MG63 (cell line): Measurements from ENCODE around the gene FARP1. TPM values are rescaled to one million over a fixed set of nuclear protein-coding genes. Genes with fewer than 3 reads are reported as not detected.
"Not testable (repeated sequence)": the region's sequence is repeated elsewhere in the genome, so short reads cannot be mapped to it uniquely, and the experiment has no call there.

ENCODE experiments used
- DNase-seq: peaks from one replicate; pipeline ENCODE4 v3.0.0-alpha.2; 2020
- H3K27me3 ChIP-seq: fragments of 250-450 bp; sonication (Bioruptor Pico); 2 replicates; pipeline ENCODE4 v1.5.1; 2020; ENCODE audit warnings: mild to moderate bottlenecking, moderate library complexity
- H3K36me3 ChIP-seq: fragments of 250-450 bp; sonication (Bioruptor Pico); 2 replicates; pipeline ENCODE4 v1.5.1; 2020; ENCODE audit warnings: mild to moderate bottlenecking, moderate library complexity
- H3K4me3 ChIP-seq: fragments of 250-450 bp; sonication (Bioruptor Pico); 2 replicates; pipeline ENCODE4 v1.5.1; 2020; ENCODE audit warnings: mild to moderate bottlenecking, moderate library complexity
- H3K9me3 ChIP-seq: fragments of 250-450 bp; sonication (Bioruptor Pico); 2 replicates; pipeline ENCODE4 v1.5.1; 2020; ENCODE audit warnings: mild to moderate bottlenecking, moderate library complexity
- total RNA-seq: library from RNA; depleted of rRNA; stranded (reverse); fragments of >200 nt; shearing (Covaris generic); gene quantifications from 2 replicates; pipeline ENCODE4 v1.2.3, GENCODE V29; 2014; ENCODE audit warnings: low replicate concordance

Gene FARP1
- total RNA-seq, 1 experiment from 2014 or later = 16.0 TPM

DNA sequence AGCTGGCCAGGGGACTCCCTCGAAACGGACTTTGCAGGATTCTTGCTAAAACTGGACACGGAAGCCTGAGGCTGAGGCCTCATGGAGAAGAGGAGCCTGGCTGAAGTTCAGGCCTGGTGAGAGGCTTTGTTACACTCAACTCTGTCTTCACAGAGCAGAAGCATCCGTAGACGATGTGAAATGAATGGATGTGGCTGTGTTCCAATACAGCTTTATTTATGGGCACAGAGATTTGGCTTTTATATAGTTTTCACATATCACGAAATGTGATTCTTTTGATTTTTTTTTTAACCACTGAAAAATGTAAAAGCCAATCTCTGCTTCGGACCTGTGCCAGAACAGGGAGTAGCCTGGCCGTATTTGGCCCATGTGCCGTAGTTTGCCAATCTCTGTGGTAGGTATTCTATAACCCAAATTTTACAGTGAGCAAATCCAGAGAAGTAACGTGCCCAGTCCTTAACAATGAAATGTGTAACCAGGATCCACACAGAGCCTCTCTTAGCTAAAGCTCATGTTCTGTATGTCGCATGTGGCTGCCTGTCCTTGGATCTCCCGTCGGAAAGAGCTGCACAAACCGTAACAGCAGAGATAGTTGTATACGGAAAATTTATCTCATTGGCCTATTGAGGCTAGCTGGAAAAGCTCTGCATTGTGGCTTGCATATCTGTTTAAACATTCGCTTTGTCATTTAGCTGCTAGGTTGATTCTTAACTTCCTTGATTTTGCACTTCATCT is 205.7 kb downstream of the FARP1 start:
- DNase-seq = no peak
- Histone ChIP-seq H3K27me3 (no peaks in the 10 kb centered on the region), H3K36me3 (no peaks in the 10 kb centered on the region; the same call in 1 of the 2 replicates), H3K4me3 (no peak overlapping the region), H3K9me3 (no peaks in the 10 kb centered on the region)

DNA sequence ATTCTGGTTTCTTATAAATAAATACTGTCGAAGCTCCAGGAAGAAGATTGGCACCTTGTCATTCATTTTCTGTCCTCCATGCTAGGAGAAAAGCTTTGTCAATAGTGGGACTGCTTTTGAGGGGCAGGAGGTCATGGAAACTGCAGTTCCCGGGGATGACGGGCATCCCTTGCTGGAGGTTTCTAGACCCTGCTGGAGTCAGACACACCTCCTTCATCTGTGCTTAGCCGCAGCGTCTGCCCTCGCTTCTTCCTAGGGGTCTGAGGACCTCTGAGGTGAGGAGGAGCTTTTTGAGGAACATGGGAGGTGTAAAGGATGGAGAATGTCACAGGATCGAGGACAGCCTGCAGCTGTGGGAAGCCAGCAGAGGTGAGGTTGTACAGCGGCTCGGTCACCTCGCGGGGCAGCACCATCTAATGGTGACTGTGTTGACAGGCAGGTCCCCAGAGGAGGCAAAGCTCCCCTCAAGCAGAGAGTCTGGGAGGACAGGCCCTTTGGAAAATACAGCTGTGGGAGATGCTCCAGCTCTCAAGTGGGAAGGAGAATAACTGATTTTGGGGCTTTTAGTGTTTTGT is 206.9 kb downstream of the FARP1 start:
- Histone ChIP-seq H3K27me3 (no peaks in the 10 kb centered on the region), H3K4me3 (no peak overlapping the region), H3K36me3 (no peaks in the 10 kb centered on the region; the same call in 1 of the 2 replicates), H3K9me3 (no peaks in the 10 kb centered on the region)
- DNase-seq = no peak

DNA sequence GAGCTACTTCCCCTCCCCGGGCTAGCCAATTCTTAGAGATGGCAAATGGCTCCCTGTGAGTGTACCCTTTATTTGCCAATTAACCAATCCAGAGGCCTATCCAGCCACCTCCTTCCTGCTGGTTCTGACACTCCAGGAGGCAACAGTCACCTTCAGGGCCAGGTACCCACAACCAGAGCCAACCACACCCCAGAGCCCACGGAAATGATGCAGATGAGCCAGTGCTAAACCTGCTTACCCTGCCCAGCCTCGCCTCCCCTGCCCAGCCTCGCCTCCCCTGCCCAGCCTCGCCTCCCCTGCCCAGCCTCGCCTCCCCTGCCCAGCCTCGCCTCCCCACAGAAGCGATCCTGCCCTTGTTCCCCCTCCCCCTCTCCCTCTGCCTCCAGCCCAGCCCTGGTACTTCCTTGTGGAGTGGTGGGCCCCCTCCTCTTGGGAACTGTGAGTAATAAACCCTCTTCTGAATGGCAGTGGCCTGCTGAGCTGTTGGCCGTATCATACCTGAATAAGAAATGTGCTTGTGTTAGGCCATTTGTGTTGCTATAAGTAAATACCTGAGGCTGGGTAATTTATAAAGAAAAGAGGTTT is 207.9 kb downstream of the FARP1 start:
- no peak for DNase-seq
- Histone ChIP-seq H3K4me3 (no peak overlapping the region), H3K27me3 (no peaks in the 10 kb centered on the region), H3K36me3 (no peaks in the 10 kb centered on the region), H3K9me3 (no peaks in the 10 kb centered on the region)

DNA sequence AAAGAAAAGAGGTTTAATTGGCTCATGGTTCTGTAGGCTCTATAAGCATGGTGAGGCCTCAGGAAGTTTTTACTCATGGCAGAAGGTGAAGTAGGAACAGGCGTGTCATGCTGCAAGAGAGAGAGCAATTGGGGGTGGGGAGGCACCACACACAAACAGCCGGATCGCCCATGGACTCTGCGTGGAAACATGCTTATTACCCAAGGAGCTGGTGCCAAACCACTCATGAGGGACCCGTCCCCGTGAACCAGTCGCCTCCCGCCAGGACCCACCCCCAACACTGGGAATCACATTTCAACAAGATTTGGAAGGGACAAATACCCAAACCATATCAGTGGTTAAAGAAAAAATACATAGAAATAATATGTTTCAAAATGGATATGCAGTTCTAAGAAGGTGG is 208.7 kb downstream of the FARP1 start:
- no peaks in the 10 kb centered on the region for H3K27me3 ChIP-seq
- H3K36me3 ChIP-seq = no peaks in the 10 kb centered on the region
- no peak overlapping the region for H3K4me3 ChIP-seq
- H3K9me3 ChIP-seq = no peaks in the 10 kb centered on the region
- DNase-seq = no peak

DNA sequence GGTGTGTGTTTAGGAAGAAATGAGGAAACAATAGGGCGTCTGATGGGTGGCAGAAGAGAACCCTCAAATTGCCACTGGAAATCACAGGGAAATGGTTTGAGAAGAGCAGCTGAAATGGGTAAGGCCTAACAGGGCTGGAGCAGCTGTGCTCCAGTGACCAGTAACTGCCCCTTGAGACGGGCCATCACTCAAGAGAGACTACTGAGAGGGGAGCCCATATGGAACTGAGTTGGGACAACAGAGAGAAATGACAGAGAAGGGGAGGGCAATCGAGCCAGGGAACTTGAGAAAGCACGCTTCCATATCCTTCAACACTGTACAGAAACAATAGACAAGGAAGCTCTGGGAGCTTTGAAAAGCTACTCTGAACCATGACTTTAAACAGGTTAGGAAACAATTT is 209.3 kb downstream of the FARP1 start:
- Histone ChIP-seq H3K27me3 (no peaks in the 10 kb centered on the region), H3K4me3 (no peak overlapping the region), H3K36me3 (no peaks in the 10 kb centered on the region), H3K9me3 (no peaks in the 10 kb centered on the region)
- no peak for DNase-seq

DNA sequence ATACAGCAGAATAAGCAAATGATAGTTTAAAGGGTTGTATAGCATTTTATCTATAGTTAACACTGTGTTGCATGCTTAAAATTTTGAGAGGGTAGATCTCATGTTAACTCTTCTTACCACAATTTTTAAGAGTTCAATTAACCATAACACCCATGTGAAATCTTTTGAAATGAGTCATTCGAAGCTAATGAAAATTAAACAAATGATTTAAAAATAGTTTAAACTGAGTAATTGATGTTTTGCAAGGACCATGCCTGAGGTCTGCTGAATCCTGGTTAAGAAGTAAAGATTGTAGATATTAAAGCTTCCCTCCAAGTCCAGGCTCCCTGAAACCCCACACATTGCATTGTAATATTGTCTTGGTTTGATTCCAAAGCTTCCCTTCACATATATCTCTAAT is 210.9 kb downstream of the FARP1 start:
- no peaks in the 10 kb centered on the region for H3K9me3 ChIP-seq
- no peaks in the 10 kb centered on the region for H3K27me3 ChIP-seq
- H3K4me3 ChIP-seq = no peak overlapping the region
- H3K36me3 ChIP-seq = no peaks in the 10 kb centered on the region
- DNase-seq = no peak

DNA sequence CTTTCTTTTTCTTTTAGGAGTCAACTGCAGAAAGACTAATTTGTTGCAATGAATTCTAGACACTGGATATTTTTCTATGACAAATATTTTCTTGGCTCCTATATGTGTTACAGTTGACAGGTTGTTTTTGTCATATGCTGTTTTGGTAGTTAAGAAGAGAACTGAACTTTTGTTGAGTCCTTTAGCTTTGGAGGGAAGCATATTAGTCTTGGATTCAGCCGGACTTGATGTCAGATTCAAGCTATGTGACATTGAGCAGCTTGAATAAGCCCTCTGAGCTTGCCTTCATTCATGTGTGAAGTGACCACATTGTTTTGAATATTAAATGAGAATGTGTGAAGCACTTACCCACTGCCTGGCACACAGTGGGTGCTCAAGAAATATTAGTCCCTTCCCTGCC is 216.0 kb downstream of the FARP1 start:
- H3K27me3 ChIP-seq = no peaks in the 10 kb centered on the region
- H3K36me3 ChIP-seq = no peaks in the 10 kb centered on the region
- no peaks in the 10 kb centered on the region for H3K9me3 ChIP-seq
- H3K4me3 ChIP-seq = no peak overlapping the region
- DNase-seq = no peak

DNA sequence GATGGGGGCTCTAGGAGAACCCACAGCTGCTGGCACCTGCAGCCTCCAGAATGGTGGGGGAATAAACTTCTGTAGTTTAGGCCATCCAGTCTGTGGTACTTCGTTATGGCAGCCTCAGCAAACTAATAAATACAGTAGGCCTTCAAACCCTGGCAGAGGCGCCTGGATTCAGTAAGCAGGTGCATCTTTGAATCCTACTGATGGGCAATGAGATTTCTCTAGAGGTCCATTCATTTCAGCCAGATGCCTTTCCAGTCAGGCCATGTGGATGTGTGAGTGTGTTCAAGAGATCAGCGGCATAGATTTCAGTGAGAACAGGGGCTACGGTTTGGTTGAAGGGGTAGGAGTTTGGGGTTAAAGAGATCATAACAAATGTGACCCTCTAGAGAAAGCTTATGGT is 217.7 kb downstream of the FARP1 start:
- no peaks in the 10 kb centered on the region for H3K36me3 ChIP-seq
- H3K4me3 ChIP-seq = no peak overlapping the region
- no peaks in the 10 kb centered on the region for H3K9me3 ChIP-seq
- no peaks in the 10 kb centered on the region for H3K27me3 ChIP-seq
- no peak for DNase-seq

DNA sequence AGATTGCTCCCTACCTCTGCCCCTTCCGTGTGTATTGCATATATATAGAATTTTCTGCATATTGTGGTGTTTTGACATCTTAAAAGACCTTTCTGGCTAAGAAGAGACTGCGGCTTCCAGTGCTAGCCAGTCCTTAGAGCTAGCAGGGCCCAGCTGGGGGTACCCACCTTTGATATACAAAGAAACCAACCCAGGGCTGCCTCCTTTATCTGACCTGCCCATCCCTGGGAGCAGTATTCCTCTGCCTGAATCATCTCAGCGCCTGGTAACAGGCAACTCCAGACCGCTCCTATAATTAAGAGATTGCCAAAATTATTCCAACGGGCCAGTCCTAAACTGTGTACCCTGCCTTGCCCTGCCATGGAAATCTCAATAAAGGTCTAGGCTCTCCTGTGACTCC is 220.4 kb downstream of the FARP1 start:
- Histone ChIP-seq H3K4me3 (no peak overlapping the region), H3K9me3 (no peaks in the 10 kb centered on the region), H3K27me3 (no peaks in the 10 kb centered on the region), H3K36me3 (no peaks in the 10 kb centered on the region)
- no peak for DNase-seq

DNA sequence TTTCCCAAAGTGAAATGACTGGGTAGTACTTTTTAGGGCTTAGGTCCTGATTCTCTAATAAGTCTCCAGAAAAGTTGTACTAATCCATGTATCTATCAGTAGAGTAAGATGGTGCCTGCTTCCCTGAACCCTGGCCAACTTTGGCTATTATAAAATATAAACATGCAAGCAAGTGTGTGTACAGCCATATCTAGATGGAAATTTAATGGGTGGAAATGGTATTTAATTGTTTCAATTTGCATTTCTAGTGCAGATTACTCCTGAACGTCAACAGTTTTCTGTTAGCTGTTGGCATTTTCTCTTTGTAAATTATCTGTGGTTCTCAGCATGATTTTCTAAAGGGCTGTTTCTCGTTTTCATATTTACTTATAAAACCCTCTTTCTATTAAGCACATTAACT is 221.3 kb downstream of the FARP1 start:
- H3K9me3 ChIP-seq = no peaks in the 10 kb centered on the region
- H3K36me3 ChIP-seq = peaks cover 3% of the 10 kb centered on the region; the same call in 1 of the 2 replicates
- no peaks in the 10 kb centered on the region for H3K27me3 ChIP-seq
- no peak for DNase-seq
- no peak overlapping the region for H3K4me3 ChIP-seq

DNA sequence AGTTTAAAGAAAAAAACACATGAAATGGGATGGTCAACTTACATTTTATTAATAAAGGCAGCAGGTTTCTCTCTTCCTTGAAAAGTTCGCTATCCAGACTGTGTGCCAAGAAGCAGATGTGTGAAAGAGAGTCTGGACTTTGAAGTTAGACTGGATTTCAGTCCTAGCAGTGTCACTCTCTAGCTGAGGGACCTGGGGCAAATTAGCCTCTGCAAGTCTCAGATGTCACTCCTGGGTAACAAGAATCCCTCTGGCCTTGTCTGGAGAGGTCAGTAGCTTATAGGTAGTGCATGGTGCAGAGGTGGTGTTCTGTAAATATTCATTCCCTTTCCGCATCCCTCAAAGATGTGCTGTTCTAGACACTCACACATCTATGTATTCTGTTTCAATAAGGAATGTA is 221.8 kb downstream of the FARP1 start:
- Histone ChIP-seq H3K36me3 (peaks cover 5% of the 10 kb centered on the region), H3K9me3 (no peaks in the 10 kb centered on the region), H3K27me3 (no peaks in the 10 kb centered on the region), H3K4me3 (no peak overlapping the region)
- no peak for DNase-seq

DNA sequence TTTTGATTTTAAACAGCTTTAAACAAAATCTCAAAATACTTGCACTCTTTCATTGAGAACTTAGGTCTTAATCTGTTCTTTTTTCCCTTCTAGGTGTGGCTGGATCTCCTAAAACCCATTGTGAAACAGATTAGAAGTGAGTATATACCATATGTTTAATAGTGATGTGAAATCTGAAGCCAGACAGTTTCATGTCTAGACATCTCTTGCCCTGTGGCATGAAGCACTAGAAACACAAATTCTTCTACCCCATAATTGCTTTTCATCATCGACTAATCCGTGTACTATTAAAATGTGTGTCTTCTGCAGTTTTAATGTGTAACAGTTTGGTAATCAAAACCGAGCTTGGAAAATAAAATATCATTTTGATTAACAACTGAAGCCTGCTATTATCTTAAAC is 222.4 kb downstream of the FARP1 start:
- DNase-seq = no peak
- Histone ChIP-seq H3K27me3 (no peaks in the 10 kb centered on the region), H3K9me3 (no peaks in the 10 kb centered on the region), H3K4me3 (no peak overlapping the region), H3K36me3 (peaks cover 6% of the 10 kb centered on the region)

DNA sequence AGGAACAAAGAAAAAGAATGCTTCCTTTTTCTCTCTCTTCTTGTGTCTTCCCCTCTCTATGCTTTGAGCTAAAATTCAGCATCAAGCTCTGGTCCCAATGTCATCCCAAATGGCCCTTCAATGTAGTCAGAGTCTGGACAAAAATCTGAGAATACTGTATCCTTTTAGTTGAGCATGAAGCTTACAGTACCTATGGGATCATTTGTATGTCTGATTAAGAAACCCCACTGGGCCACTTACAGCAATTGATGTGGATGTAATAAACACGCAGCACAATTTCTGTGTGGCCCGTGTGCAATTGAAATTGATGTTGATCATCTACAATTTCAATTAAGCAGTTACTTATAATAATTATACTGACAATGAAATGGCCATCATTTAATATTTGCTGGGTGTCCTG is 223.1 kb downstream of the FARP1 start:
- Histone ChIP-seq H3K27me3 (no peaks in the 10 kb centered on the region), H3K36me3 (peaks cover 6% of the 10 kb centered on the region), H3K9me3 (no peaks in the 10 kb centered on the region), H3K4me3 (no peak overlapping the region)
- DNase-seq = no peak

DNA sequence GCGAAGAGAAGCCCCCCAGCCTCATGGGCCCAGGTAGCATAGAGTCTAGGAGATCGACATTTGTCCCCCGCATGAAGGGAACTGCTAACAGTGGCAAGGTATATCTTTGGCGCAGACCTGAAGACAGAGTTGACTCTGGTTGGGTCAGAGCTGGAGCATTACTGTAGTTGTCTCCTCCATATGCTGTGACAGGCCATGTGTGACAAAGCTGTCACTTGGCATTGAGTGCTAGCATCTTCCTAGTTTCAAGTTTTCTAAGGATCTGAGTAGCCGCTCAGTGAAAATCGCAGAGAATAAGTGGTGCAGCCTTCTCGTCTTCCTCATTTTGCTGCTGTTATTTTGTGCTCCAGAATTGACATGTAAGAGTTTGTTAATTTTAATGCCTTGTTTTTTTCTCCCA is 223.5 kb downstream of the FARP1 start:
- Histone ChIP-seq H3K9me3 (no peaks in the 10 kb centered on the region), H3K36me3 (peaks cover 6% of the 10 kb centered on the region), H3K27me3 (no peaks in the 10 kb centered on the region), H3K4me3 (no peak overlapping the region)
- DNase-seq = no peak

DNA sequence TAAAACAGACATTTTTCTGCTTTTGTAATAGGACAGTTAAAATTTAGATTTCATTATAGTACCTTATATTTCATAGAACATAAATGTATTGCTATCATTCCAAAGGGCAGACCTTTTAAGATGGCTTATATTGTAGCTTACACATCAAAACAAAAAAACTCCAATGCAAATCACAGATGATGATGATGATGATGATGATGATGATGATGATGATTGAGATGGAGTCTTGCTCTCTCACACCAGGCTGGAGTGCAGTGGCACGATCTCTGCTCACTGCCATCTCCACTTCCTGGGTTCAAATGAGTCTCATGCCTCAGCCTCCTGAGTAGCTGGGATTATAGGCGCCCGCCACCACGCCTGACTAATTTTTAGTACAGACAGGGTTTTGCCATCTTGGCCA is 224.1 kb downstream of the FARP1 start:
- H3K27me3 ChIP-seq = no peaks in the 10 kb centered on the region
- peaks cover 6% of the 10 kb centered on the region for H3K36me3 ChIP-seq
- no peak overlapping the region for H3K4me3 ChIP-seq
- DNase-seq = no peak
- H3K9me3 ChIP-seq = no peaks in the 10 kb centered on the region

DNA sequence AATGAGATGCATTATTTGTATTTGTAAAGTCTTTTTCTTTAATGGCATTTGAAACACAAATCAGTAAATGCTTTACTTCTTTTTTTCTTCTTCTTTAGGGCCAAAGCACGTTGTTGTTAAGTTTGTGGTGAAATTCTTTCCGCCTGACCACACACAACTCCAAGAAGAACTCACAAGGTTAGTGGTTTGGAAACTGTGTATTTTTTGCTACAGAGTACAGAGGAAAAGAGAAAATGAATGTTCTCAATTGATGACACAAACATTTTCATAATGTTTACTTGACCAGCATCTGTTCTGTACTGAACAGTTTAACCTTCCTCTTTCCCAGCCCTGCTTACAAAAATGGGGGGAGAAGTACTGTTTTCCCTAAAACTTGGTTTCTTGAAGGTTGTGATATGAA is 225.1 kb downstream of the FARP1 start:
- no peak overlapping the region for H3K4me3 ChIP-seq
- H3K9me3 ChIP-seq = no peaks in the 10 kb centered on the region
- no peak for DNase-seq
- H3K27me3 ChIP-seq = no peaks in the 10 kb centered on the region
- peaks cover 12% of the 10 kb centered on the region for H3K36me3 ChIP-seq

DNA sequence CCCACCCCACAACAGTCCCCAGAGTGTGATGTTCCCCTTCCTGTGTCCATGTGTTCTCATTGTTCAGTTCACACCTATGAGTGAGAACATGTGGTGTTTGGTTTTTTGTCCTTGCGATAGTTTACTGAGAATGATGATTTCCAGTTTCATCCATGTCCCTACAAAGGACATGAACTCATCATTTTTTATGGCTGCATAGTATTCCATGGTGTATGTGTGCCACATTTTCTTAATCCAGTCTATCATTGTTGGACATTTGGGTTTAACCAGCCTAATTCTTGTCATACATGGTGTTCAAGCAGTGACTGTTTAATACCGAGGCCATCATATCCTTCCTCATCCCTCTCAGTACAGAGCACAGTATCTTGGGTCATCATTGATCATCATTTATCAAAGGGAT is 226.6 kb downstream of the FARP1 start:
- peaks cover 23% of the 10 kb centered on the region for H3K36me3 ChIP-seq
- not testable (repeated sequence) for H3K27me3 ChIP-seq, H3K9me3 ChIP-seq, DNase-seq, H3K4me3 ChIP-seq

DNA sequence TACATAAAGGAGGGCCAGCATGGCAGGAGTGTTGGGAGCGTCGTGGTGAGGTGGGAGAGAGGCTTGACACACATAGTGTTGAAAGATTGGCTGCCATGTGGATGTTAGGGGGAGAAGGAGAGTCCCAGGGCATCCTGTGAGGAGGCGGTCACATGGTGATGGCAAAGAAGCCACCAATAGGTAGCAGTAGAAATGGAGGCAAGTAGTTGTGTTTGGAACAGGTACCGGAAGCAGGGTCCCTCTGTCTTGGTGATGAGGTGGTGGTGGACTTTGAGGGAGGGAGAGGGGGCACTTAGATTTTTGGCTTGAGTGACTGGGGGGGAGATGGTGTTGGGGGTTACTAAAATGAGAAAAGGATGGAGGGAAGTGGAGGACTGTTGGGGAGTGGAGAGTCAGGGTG is 227.4 kb downstream of the FARP1 start:
- DNase-seq = no peak
- peaks cover 10% of the 10 kb centered on the region for H3K9me3 ChIP-seq
- no peaks in the 10 kb centered on the region for H3K27me3 ChIP-seq
- H3K4me3 ChIP-seq = no peak overlapping the region
- peaks cover 25% of the 10 kb centered on the region for H3K36me3 ChIP-seq
